K562 (cell line): ENCODE measurements around the gene LUZP1. TPM values are rescaled to one million over a fixed set of nuclear protein-coding genes. Genes with fewer than 3 reads are reported as not detected.

Experiments used
- DPF2 ChIP-seq: fragments of 450-650 bp; IDR thresholded peaks from 2 replicates; pipeline ENCODE4 v1.6.1; 2016
- JUND ChIP-seq, 2 experiments: IDR thresholded peaks; 2 replicates in 1 of 2; 3 replicates in 1 of 2; pipeline ENCODE4 v1.6.1; 2011; ENCODE audit warnings: borderline replicate concordance in 2 of 2, low read depth in 2 of 2, low read length in 2 of 2, improper control_type of control experiment in 1 of 2, missing biosample characterization in 1 of 2, missing genetic modification characterization in 1 of 2, missing genetic modification reagents in 1 of 2
- KDM1A ChIP-seq, 2 experiments: fragments of 450-650 bp; IDR thresholded peaks; 2 replicates each; pipeline ENCODE4 v1.6.1; 2016; ENCODE audit warnings: mild to moderate bottlenecking in 2 of 2
- L3MBTL2 ChIP-seq: fragments of 450-650 bp; IDR thresholded peaks from 2 replicates; pipeline ENCODE4 v1.6.1; 2016; ENCODE audit warnings: mild to moderate bottlenecking, moderate library complexity
- NR0B1 ChIP-seq: fragments of 450-650 bp; IDR thresholded peaks from one replicate; pipeline ENCODE4 v1.6.1; 2018; ENCODE audit warnings: mild to moderate bottlenecking, moderate library complexity; ENCODE audit not compliant: partially characterized antibody
- SOX6 ChIP-seq: fragments of 450-650 bp; IDR thresholded peaks from 2 replicates; pipeline ENCODE4 v1.6.1; 2014; ENCODE audit warnings: mild to moderate bottlenecking
- ZBTB11 ChIP-seq, 3 experiments: fragments of 200-800 bp in 1 of 3; fragments of 250-450 bp in 1 of 3; fragments of 450-650 bp in 1 of 3; sonication (Bioruptor Pico) in 1 of 3; sonication (Bioruptor generic) in 1 of 3; formaldehyde crosslinking in 1 of 3; IDR thresholded peaks; 2 replicates each; pipeline versions ENCODE4 v1.6.1 to v1.8.0; 2016 to 2022; ENCODE audit warnings: mild to moderate bottlenecking in 2 of 3, missing genetic modification characterization in 2 of 3, missing compliant biosample characterization in 1 of 3, moderate library complexity in 1 of 3
- ZNF444 ChIP-seq: fragments of 250-450 bp; sonication (Bioruptor Pico); IDR thresholded peaks from 2 replicates; pipeline ENCODE4 v1.4.0; 2020; ENCODE audit warnings: mild to moderate bottlenecking, moderate library complexity
- ZNF592 ChIP-seq: fragments of 450-650 bp; IDR thresholded peaks from 2 replicates; pipeline ENCODE4 v1.6.1; 2017; ENCODE audit warnings: antibody characterized with exemption, mild to moderate bottlenecking
- polyA plus RNA-seq, 8 experiments: library from polyadenylated mRNA; depleted of rRNA in 4 of 8; stranded (reverse) in 5 of 8; unstranded in 3 of 8; fragments of >200 nt; fragmentation: Nextera tagmentation in 2 of 8; fragmentation: Illumina TruSeq in 1 of 8; extraction: Ambion mirVana in 2 of 8; extraction: Trizol in 1 of 8; gene quantifications; 2 replicates each; pipeline versions ENCODE4 v1.2.1 to v1.2.3, GENCODE V29; 2011 to 2014; ENCODE audit warnings: inconsistent platforms in 1 of 8, missing spikeins in 1 of 8
- total RNA-seq, 7 experiments: library from RNA; depleted of rRNA in 6 of 7; stranded (reverse); fragments of >200 nt in 6 of 7; fragmentation: Illumina TruSeq in 2 of 7; extraction: Trizol in 2 of 7; gene quantifications; 2 replicates each; pipeline versions ENCODE4 v1.2.1 to v1.2.3, GENCODE V29; 2011 to 2021; ENCODE audit warnings: low replicate concordance in 1 of 7
- TF ChIP-seq, protein P1 (sequence below): fragments of 450-650 bp; IDR thresholded peaks from 2 replicates; pipeline ENCODE4 v1.6.1; 2016; ENCODE audit warnings: mild to moderate bottlenecking
- TF ChIP-seq, protein P2 (sequence below): fragments of 250-450 bp; sonication (Bioruptor Pico); IDR thresholded peaks from 2 replicates; pipeline ENCODE4 v1.8.0; 2022; ENCODE audit warnings: inconsistent platforms

Gene LUZP1
- total and polyA plus RNA-seq, 9 of the 15 experiments (the other 6 are each of a cell fraction or from before 2014, with no cell fraction given) = 6.5 to 19.1 (median 12.4) TPM

GRCh38 chr1:23118957-23119792, 49.5 kb downstream of the LUZP1 start (continued):
- TF ChIP-seq ZNF592 = peak; percentile 28; the same call in 1 of the 2 replicates
- TF ChIP-seq, protein P1, sequence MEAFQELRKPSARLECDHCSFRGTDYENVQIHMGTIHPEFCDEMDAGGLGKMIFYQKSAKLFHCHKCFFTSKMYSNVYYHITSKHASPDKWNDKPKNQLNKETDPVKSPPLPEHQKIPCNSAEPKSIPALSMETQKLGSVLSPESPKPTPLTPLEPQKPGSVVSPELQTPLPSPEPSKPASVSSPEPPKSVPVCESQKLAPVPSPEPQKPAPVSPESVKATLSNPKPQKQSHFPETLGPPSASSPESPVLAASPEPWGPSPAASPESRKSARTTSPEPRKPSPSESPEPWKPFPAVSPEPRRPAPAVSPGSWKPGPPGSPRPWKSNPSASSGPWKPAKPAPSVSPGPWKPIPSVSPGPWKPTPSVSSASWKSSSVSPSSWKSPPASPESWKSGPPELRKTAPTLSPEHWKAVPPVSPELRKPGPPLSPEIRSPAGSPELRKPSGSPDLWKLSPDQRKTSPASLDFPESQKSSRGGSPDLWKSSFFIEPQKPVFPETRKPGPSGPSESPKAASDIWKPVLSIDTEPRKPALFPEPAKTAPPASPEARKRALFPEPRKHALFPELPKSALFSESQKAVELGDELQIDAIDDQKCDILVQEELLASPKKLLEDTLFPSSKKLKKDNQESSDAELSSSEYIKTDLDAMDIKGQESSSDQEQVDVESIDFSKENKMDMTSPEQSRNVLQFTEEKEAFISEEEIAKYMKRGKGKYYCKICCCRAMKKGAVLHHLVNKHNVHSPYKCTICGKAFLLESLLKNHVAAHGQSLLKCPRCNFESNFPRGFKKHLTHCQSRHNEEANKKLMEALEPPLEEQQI = 0 out of 2 replicates have a peak, but pooled peaks have one; percentile 29
- TF ChIP-seq, protein P2, sequence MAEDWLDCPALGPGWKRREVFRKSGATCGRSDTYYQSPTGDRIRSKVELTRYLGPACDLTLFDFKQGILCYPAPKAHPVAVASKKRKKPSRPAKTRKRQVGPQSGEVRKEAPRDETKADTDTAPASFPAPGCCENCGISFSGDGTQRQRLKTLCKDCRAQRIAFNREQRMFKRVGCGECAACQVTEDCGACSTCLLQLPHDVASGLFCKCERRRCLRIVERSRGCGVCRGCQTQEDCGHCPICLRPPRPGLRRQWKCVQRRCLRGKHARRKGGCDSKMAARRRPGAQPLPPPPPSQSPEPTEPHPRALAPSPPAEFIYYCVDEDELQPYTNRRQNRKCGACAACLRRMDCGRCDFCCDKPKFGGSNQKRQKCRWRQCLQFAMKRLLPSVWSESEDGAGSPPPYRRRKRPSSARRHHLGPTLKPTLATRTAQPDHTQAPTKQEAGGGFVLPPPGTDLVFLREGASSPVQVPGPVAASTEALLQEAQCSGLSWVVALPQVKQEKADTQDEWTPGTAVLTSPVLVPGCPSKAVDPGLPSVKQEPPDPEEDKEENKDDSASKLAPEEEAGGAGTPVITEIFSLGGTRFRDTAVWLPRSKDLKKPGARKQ (CRISPR knock-in tag) = 0 out of 2 replicates have a peak, but pooled peaks have one; percentile 62
- peak; percentile 18 to 62; a peak in 2 of 4 replicates for TF ChIP-seq KDM1A (IDR thresholded peaks at IDR 0.05)
- TF ChIP-seq ZBTB11 (CRISPR knock-in tag; IDR thresholded peaks at IDR 0.05) = peak in 1 of 3 experiments; percentile 57; a peak in 1 of 6 replicates
- TF ChIP-seq SOX6 = no peak
- no peak for TF ChIP-seq ZNF444 (CRISPR knock-in tag)
- no peak for TF ChIP-seq NR0B1
- TF ChIP-seq L3MBTL2 = peak; percentile 59
- peak; percentile 30; the same call in 1 of the 2 replicates for TF ChIP-seq JUND (IDR thresholded peaks at IDR 0.05; ENCODE audit: borderline replicate concordance, low read depth, low read length)
- no peak for TF ChIP-seq JUND (tag; IDR thresholded peaks at IDR 0.05; ENCODE audit: borderline replicate concordance, low read depth, low read length)
- TF ChIP-seq DPF2 = peak; percentile 53; the same call in 1 of the 2 replicates
